AG09309 (cell line): ENCODE data around the gene FOXP1.

Experiments used
- DNase-seq: peaks from one replicate; pipeline ENCODE4 v3.0.0-alpha.2; 2010; ENCODE audit warnings: low read depth
- H3K4me3 ChIP-seq: 2 replicates; pipeline ENCODE4 v1.5.1; 2011; ENCODE audit warnings: mild to moderate bottlenecking, low read depth, low read length, moderate library complexity; ENCODE audit not compliant: control insufficient read depth
- TF ChIP-seq, protein P1 (sequence below): IDR thresholded peaks from 2 replicates; pipeline ENCODE4 v1.5.1; 2011; ENCODE audit warnings: mild to moderate bottlenecking, low read depth, low read length, inconsistent platforms; ENCODE audit not compliant: insufficient read depth, control insufficient read depth; ENCODE audit errors: missing control alignments

Gene FOXP1

DNA sequence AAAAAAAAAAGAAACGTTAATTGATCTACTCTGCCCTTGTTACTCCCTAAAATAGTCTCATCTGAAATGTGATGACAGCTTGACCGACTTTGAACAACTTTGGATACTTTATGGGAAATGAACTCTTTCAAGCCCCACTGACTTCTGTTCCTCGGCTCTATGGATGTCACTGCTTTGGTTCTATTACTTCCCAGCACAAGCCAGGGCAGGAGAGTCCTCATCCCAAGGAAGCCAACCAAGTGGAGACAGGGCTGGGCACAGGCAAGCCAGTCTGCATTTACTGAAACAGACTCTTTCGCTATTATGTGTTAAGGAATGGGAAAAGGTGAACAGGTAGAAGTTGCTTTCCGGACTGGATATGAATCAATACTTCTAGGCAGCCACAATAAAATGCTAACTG is 444.0 kb downstream of the FOXP1 start:
- H3K4me3 ChIP-seq = no peak overlapping the region
- no peak for DNase-seq
- TF ChIP-seq, protein P1, sequence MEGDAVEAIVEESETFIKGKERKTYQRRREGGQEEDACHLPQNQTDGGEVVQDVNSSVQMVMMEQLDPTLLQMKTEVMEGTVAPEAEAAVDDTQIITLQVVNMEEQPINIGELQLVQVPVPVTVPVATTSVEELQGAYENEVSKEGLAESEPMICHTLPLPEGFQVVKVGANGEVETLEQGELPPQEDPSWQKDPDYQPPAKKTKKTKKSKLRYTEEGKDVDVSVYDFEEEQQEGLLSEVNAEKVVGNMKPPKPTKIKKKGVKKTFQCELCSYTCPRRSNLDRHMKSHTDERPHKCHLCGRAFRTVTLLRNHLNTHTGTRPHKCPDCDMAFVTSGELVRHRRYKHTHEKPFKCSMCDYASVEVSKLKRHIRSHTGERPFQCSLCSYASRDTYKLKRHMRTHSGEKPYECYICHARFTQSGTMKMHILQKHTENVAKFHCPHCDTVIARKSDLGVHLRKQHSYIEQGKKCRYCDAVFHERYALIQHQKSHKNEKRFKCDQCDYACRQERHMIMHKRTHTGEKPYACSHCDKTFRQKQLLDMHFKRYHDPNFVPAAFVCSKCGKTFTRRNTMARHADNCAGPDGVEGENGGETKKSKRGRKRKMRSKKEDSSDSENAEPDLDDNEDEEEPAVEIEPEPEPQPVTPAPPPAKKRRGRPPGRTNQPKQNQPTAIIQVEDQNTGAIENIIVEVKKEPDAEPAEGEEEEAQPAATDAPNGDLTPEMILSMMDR = no peak

DNA sequence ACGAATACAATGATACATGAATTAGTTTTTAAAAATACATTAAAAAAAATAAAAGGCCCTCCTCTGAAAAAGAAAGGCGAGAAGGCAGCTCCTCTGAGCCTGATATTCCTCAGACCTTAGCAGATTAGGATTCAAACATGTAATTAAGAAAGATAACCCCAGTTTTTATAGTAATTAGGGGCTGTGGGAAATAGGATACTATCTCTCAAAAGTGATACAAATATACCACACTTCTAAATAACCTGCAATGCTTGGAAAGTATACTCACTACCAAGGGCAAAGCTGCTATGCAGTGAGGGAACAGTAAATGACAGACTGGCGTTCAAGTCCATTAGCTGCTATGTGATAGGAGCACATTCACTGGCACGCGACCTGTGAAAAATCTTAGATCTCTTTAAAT is 445.1 kb downstream of the FOXP1 start:
- no peak overlapping the region for H3K4me3 ChIP-seq
- TF ChIP-seq, protein P1 = no peak
- DNase-seq = no peak

DNA sequence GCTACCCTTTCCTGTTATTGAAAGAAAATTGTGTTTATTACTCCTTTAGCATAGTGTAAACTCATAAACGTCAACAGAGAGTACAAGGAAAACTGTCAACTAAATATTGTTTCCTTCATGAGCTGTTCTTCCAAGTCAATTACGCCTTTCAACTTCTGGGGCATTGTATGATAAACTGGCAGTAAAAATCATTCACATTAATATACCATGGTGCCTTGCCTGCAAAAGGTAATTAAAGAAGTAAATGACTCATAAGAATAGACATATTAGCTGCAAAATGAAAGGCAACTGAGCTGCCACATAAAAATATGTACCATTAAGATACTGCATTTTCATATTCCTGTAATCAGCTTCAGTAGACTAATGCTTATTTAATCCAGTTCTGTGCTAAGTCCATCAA is 447.3 kb downstream of the FOXP1 start:
- TF ChIP-seq, protein P1 = no peak
- H3K4me3 ChIP-seq = no peak overlapping the region
- no peak for DNase-seq

DNA sequence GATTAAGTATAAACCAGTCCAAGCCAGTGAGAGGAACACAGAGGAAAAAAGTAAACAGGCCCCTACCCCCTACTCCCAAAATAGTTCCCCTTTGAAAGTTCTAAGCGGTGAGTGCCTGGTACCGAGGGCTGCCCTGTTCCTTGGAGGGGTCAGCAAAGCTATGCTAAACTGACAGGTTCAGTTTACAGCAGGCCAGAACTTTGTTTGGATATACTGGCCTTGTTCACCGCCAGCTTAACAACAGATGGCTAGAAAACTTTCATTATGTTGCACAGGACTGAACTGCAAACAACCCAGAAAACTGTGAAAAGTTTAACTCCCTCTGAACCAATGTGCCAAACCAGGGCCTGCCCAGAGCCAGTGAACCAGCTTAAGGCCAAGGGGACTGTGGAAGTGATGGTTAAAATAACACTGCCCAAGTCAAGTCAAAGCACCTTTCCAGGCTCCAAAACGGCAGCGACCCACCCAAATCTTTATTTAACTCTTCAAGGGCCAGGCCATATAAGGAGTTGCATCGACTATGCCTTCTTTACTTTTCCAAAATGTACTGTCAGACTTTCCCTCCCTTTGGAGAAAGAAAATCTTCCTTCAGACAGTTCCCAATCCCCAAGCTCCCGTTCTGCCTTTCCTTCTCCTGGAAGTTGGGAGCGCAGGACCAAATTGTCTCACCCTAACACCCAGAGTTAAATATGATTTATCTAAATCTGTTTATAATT is 448.0 kb downstream of the FOXP1 start:
- DNase-seq = no peak
- H3K4me3 ChIP-seq = no peak overlapping the region

DNA sequence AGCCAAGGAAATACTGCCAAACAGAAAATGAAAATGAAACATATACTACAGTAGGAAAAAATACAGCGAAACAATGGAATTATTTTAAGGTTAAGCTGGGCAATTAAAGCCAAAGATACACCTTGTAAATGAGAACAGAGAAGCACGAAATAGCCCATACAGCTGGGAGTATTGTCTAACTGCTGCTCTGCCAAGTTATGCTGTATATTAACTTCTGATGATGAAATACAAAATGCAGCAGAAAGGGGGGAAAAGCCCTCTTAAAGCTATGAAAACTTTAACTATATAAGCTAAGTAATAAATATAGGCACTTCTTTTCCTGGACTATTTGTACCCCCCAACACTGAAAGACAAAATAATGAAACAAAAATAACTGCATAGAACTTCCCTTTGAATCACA is 449.0 kb downstream of the FOXP1 start:
- no peak for DNase-seq
- TF ChIP-seq, protein P1 = no peak
- H3K4me3 ChIP-seq = no peak overlapping the region

More for the DNA sequence above, 448.0 kb downstream of the FOXP1 start:
- TF ChIP-seq, protein P1 = no peak

DNA sequence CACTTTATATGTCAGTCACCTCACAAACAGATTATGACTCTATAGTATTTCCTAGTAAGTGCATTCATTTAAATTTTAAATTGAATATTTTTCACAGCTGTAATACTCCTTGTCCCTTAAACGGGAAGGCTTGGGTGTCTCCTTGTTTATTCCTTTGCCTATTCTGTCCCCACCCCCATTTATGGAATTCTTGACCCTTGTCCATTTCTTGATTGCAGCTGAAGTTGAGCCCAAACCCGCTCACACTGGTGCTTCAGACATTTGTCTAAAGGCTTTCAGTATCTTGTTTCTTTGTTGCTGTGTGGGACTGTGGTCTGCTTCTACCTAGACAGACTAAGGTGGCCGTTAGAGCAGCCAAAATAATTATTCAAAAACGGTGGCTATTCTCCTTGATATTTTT is 449.7 kb downstream of the FOXP1 start:
- TF ChIP-seq, protein P1 = no peak
- no peak for DNase-seq
- no peak overlapping the region for H3K4me3 ChIP-seq
